ENCODE measurements around the gene PPOX. TPM values are rescaled to one million over a fixed set of nuclear protein-coding genes. Genes with fewer than 3 reads are reported as not detected.

The PPOX gene
- total RNA-seq, 1 donor from 2014 or later = 23.3 TPM

DNA sequence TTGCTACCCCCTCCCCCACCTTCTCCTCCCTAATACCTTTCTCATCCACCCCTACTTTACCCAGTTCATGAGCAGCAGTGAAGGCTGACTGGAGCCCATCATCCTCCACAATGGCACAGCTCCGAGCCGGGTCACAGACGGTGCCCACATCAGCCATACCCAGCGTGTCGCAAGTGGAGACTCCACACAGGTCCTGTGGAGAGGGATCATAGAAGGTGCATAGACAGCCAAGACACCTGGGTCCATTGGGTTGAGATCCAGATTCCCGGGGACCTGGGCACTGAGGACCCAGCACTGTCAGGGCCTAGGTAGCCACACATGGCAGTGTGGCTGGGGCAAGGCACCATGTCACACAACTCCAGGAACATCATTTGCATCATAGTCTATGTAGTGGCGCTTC, 29.9 kb downstream of the PPOX start:
- H3K4me3 ChIP-seq = peak overlapping the region; percentile 37
- H3K4me1 ChIP-seq = peaks cover 49% of the 10 kb centered on the region
- ATAC-seq (no peak), DNase-seq (no peak)
- no peaks in the 10 kb centered on the region for H3K9me3 ChIP-seq
- no peaks in the 10 kb centered on the region for H3K36me3 ChIP-seq
- TF ChIP-seq, protein P1, sequence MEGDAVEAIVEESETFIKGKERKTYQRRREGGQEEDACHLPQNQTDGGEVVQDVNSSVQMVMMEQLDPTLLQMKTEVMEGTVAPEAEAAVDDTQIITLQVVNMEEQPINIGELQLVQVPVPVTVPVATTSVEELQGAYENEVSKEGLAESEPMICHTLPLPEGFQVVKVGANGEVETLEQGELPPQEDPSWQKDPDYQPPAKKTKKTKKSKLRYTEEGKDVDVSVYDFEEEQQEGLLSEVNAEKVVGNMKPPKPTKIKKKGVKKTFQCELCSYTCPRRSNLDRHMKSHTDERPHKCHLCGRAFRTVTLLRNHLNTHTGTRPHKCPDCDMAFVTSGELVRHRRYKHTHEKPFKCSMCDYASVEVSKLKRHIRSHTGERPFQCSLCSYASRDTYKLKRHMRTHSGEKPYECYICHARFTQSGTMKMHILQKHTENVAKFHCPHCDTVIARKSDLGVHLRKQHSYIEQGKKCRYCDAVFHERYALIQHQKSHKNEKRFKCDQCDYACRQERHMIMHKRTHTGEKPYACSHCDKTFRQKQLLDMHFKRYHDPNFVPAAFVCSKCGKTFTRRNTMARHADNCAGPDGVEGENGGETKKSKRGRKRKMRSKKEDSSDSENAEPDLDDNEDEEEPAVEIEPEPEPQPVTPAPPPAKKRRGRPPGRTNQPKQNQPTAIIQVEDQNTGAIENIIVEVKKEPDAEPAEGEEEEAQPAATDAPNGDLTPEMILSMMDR (IDR thresholded peaks at IDR 0.05) = no peak
- H3K27ac ChIP-seq = no peak overlapping the region
- intact Hi-C loops (cut with DNase I) = no loop called here
- H3K27me3 ChIP-seq = no peaks in the 10 kb centered on the region

DNA sequence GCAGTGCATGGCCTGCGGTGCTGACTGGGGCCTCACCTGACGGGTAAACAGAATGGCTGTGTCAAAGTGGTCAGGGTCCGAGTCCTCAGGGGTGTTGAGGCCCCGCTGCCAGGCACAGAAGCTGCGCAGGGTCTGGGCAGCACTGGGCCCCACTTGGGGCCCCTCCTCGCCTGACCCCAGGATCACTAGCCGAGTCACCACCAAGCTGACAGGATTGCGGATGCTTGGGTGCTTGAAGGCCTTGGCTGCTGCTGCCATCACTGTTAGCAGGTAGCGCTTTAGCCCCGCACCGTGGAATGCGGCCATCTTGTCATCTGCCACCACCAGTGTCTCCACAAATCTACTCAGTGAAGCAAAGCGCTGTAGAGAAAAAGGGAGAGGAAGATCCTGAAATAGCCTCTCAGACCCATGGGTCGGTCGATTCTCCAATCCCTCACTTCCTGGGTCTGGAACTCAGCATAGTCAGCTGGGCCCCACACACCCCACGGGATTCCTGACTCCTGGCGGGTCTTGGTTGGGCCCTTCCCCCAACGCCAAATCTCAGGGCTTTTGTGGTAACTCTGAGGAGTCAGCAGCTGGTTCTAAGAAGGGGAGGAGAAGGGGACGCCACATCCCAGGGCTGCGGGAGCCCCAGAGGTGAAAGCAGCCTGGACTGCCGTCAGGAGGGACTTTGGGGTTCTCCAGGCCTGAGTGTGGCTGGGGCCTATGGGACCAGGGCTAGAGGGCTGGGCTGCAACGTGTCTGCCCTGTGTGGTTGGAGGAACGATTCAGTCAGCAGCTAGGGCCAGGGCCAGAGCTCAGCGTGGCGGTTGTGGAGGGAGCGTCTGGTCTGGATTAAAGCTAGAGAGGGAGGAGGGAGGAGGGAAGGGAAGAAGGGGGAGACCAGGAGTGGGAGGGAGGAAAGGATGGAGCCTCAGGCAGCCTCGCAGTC, 30.6 kb downstream of the PPOX start:
- peaks cover 55% of the 10 kb centered on the region for H3K4me1 ChIP-seq
- intact Hi-C loops (cut with DNase I) = no loop called here

DNA sequence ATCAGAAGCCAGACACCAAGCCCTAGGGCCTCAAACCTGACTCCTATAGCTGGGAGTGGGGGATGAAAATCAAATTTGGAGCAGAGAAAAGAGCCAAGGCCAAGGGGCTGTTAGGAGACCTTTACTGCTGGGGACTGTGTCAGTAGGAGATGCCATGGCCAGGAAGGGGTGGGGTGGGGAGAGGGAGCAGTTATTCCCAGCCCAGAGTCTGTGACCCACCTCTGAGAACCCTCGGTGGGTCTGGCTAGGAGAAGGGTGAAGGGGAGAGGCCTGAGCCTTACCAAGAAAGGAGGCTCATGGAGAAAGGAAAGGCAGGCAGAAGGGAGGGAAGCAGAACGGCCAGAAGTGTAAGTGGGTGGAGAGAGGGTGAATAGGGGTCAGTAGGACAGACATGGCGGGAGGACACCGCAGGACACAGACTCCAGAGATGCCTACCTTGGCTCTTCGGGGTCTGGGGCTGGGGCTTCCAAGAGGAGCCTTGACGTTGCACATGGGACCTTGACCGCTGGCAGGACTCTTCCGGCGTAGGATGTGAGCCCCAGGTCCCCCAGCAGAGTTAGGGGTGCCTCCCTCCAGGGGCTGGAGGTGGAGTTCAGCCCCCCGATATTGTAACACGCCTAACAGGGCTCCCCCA, 31.5 kb downstream of the PPOX start:
- Histone ChIP-seq H3K4me3 (peak overlapping the region; percentile 37), H3K27me3 (no peaks in the 10 kb centered on the region), H3K27ac (peak overlapping the region; percentile 98), H3K4me1 (peaks cover 56% of the 10 kb centered on the region), H3K36me3 (no peaks in the 10 kb centered on the region), H3K9me3 (no peaks in the 10 kb centered on the region)
- TF ChIP-seq, protein P1 (IDR thresholded peaks at IDR 0.05) = no peak
- DNase-seq (no peak), ATAC-seq (no peak)
- intact Hi-C loops (cut with DNase I) = no loop called here

More for the DNA sequence above, 30.6 kb downstream of the PPOX start:
- Histone ChIP-seq H3K36me3 (no peaks in the 10 kb centered on the region), H3K27ac (peak overlapping the region; percentile 98), H3K4me3 (peak overlapping the region; percentile 37), H3K27me3 (no peaks in the 10 kb centered on the region), H3K9me3 (no peaks in the 10 kb centered on the region)
- ATAC-seq (no peak), DNase-seq (no peak)
- TF ChIP-seq, protein P1 (IDR thresholded peaks at IDR 0.05) = no peak

- no peaks in the 10 kb centered on the region for H3K9me3 ChIP-seq
- DNase-seq = no peak
- H3K27ac ChIP-seq = peak overlapping the region; percentile 98
- intact Hi-C loops (cut with DNase I) = no loop called here
- no peaks in the 10 kb centered on the region for H3K27me3 ChIP-seq
- no peak for ATAC-seq
- TF ChIP-seq, protein P1 (IDR thresholded peaks at IDR 0.05) = no peak
- peaks cover 57% of the 10 kb centered on the region for H3K4me1 ChIP-seq
- H3K36me3 ChIP-seq = peaks cover 2% of the 10 kb centered on the region
- peak overlapping the region; percentile 37 for H3K4me3 ChIP-seq
Observed at GRCh38 chr1:161198194-161198896, 32.1 kb downstream of the PPOX start.

DNA sequence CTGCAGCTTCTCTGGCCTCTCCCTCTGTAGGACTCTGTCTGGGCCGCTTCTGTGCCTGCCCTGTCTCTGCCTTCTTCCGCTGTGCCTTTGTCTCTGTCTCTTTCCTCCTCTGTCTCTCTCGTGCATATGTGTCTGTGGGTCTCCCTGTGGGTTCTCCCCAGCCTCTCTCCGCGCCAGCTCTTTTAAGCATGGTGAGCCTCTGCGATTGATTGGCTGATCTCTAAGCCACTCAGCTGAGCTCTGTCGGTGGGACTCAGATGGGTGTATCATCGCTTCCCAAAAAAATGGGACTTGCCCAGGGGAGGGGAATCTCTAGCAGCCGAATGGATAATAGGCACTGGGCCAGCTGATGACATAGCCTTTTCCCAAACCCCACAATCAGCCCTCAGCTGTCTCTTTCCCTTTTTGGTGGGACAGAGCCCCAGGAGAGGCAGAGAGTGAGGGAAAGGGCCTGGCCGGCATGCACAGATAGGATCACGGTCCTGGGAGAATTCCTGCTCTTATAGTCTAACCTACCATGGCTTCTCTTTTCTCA, 32.7 kb downstream of the PPOX start, which contains the start of gene ADAMTS4:
Gene ADAMTS4, minus strand, starts transcription at position 158 of the 535 bp plus-strand sequence. CDS start 427 bp downstream, outside the sequence.
- Histone ChIP-seq H3K4me3 (peak within 1 kb of the TSS; percentile 37), H3K27ac (peak within 1 kb of the TSS; percentile 98), H3K4me1 (peaks cover 64% of the 10 kb centered on the region), H3K27me3 (no peaks in the 10 kb centered on the region), H3K9me3 (no peaks in the 10 kb centered on the region), H3K36me3 (peaks cover 9% of the 10 kb centered on the region)
- DNase-seq (no peak), ATAC-seq (no peak)
- intact Hi-C loops (cut with DNase I) = no loop called here
- TF ChIP-seq, protein P1 (IDR thresholded peaks at IDR 0.05) = no peak
